HL-60 (cell line): ENCODE results near the gene DNAJC22.

Experiments used
- CTCF ChIP-seq: IDR thresholded peaks from one replicate; pipeline ENCODE4 v1.5.1; 2011; ENCODE audit warnings: low read length, control low read depth, inconsistent platforms; ENCODE audit not compliant: insufficient read depth
- GABPA ChIP-seq: IDR thresholded peaks from 2 replicates; pipeline ENCODE4 v1.6.1; 2012; ENCODE audit warnings: low read depth
- POLR2AphosphoS5 ChIP-seq: IDR thresholded peaks from 2 replicates; pipeline ENCODE4 v1.6.1; 2012; ENCODE audit warnings: low read depth
- REST ChIP-seq: IDR thresholded peaks from 2 replicates; pipeline ENCODE4 v1.6.1; 2012; ENCODE audit warnings: low read depth; ENCODE audit not compliant: insufficient replicate concordance

DNA sequence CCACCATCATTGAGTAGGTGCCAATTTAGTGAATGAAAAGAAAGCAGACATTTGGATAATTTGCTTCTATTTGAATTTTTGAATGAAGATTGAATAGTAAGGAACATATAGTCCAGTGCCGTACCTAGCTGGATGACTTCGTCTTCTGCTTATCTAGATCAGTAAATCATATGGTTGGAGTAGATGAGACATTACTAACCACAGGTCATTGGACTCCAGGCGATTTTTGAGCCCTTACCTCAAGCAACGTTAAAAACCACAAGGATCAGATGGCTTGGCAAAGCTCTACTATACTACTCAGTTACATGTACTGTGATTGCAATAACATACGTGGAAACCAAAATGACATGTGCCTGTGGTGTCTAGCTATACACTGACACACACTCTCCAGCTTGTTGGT is 18.9 kb downstream of the DNAJC22 start:
- TF ChIP-seq POLR2AphosphoS5 = no peak
- TF ChIP-seq CTCF = no peak
- no peak for TF ChIP-seq GABPA
- TF ChIP-seq REST = no peak
